Upper lobe of left lung (tissue), 6 donors: ENCODE results near the gene IL23R. TPM values are rescaled to one million over a fixed set of nuclear protein-coding genes. Genes with fewer than 3 reads are reported as not detected.

Experiments used
- ATAC-seq, 2 donors: fragments of 200-7000 bp; cut with Tn5 transposase; one replicate each; pipeline ENCODE4 v1.9.1; 2022; ENCODE audit warnings: mild to moderate bottlenecking in 2 of 2, moderate library complexity in 2 of 2; ENCODE audit not compliant: low FRiP score in 2 of 2
- DNase-seq, 2 donors: peaks; one replicate each; pipeline ENCODE4 v3.0.0-alpha.2; 2019 to 2020
- H3K27ac ChIP-seq, 4 donors: fragments of 200-600 bp; sonication (generic); one replicate each; pipeline ENCODE4 v1.5.1; 2016 to 2019
- H3K27me3 ChIP-seq, 4 donors: fragments of 200-600 bp; sonication (generic); one replicate each; pipeline ENCODE4 v1.5.1; 2017 to 2019
- H3K36me3 ChIP-seq, 4 donors: fragments of 200-600 bp; sonication (generic); one replicate each; pipeline ENCODE4 v1.5.1; 2016 to 2019
- H3K4me1 ChIP-seq, 4 donors: fragments of 200-600 bp; sonication (generic); one replicate each; pipeline ENCODE4 v1.5.1; 2018 to 2019
- H3K4me3 ChIP-seq, 4 donors: fragments of 200-600 bp; sonication (generic); one replicate each; pipeline ENCODE4 v1.5.1; 2017 to 2019; ENCODE audit warnings: mild to moderate bottlenecking in 2 of 4, moderate library complexity in 1 of 4
- H3K9me3 ChIP-seq, 4 donors: fragments of 200-600 bp; sonication (generic); one replicate each; pipeline ENCODE4 v1.5.1; 2018 to 2019
- EP300 ChIP-seq, 4 donors: sonication (generic); formaldehyde crosslinking; IDR thresholded peaks; one replicate each; pipeline ENCODE4 v1.5.1; 2017; ENCODE audit warnings: antibody characterized with exemption in 4 of 4, control low read depth in 2 of 4
- POLR2A ChIP-seq, 4 donors: fragments of 450-650 bp; IDR thresholded peaks; one replicate each; pipeline ENCODE4 v1.5.1; 2016 to 2017; ENCODE audit warnings: antibody characterized with exemption in 4 of 4, mild to moderate bottlenecking in 2 of 4
- POLR2AphosphoS5 ChIP-seq, 2 donors: sonication (generic); formaldehyde crosslinking; IDR thresholded peaks; one replicate each; pipeline ENCODE4 v1.5.1; 2017; ENCODE audit warnings: antibody characterized with exemption in 2 of 2
- WGBS, 2 donors: methylation state at CpG; one replicate each; pipeline ENCODE4 v1.1.5; 2017 to 2018; 5-methylcytosine and 5-hydroxymethylcytosine counted together
- total RNA-seq, 6 donors: library from RNA; depleted of rRNA in 4 of 6; stranded (reverse); fragments of >200 nt in 4 of 6; gene quantifications; one replicate each; pipeline versions ENCODE4 v1.1.0 to v1.2.1, GENCODE V29; 2016 to 2021
- TF ChIP-seq, protein P1 (sequence below), 6 experiments: fragments of 450-650 bp in 4 of 6; fragments of 200-600 bp in 2 of 6; sonication (generic) in 2 of 6; IDR thresholded peaks; one replicate each; pipeline ENCODE4 v1.5.1; 2016 to 2019; ENCODE audit warnings: antibody characterized with exemption in 6 of 6
- donor health status: DM: no; HTN: no; CAD: no; lungs with moderate emphysema.
- donor health status: DM: no; HTN: yes; CAD: no; lungs with severe emphysema.

IL23R gene
- total RNA-seq, 6 donors from 2014 or later = 0.29 to 0.79 (median 0.37) TPM; not detected in 2

DNA sequence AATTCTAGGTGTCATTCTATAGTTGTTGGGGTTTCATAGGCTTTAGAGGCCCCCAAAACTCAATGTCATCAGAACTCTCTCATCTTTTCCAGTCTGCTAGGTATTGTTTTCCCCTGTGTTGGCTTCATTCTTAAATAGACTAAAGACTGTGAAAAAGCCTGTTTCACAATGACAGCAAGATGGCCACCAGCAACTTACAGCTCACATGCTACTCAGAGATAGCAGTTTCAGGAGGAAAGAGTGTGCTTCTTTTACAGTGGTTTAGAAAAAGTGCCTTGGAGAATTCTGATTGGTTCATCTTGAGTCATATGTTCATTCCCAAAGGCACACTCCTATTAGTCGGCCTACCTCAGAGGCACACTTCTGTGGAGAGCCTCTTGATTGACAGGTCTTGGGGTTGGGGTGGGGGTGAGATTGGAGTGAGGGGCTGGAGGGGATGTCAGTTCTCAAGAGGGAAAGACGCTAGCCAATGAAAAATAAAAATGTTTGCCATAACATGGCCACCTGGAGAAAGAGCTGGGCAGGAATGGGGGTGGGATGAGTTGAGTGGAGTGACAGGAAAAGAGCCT is 8.5 kb downstream of the IL23R start:
- H3K4me1 ChIP-seq = no peaks in the 10 kb centered on the region
- H3K27ac ChIP-seq = no peak overlapping the region
- no peak overlapping the region for H3K4me3 ChIP-seq
- H3K27me3 ChIP-seq = no peaks in the 10 kb centered on the region
- no peaks in the 10 kb centered on the region for H3K9me3 ChIP-seq
- 83 to 87% methylated on average over 2 of the region's 2 CpGs for whole genome bisulfite sequencing, 2 donors
- no peak for ATAC-seq
- TF ChIP-seq POLR2AphosphoS5 (IDR thresholded peaks at IDR 0.05) (no peak), POLR2A (IDR thresholded peaks at IDR 0.05) (no peak), EP300 (IDR thresholded peaks at IDR 0.05) (no peak)
- TF ChIP-seq, protein P1, sequence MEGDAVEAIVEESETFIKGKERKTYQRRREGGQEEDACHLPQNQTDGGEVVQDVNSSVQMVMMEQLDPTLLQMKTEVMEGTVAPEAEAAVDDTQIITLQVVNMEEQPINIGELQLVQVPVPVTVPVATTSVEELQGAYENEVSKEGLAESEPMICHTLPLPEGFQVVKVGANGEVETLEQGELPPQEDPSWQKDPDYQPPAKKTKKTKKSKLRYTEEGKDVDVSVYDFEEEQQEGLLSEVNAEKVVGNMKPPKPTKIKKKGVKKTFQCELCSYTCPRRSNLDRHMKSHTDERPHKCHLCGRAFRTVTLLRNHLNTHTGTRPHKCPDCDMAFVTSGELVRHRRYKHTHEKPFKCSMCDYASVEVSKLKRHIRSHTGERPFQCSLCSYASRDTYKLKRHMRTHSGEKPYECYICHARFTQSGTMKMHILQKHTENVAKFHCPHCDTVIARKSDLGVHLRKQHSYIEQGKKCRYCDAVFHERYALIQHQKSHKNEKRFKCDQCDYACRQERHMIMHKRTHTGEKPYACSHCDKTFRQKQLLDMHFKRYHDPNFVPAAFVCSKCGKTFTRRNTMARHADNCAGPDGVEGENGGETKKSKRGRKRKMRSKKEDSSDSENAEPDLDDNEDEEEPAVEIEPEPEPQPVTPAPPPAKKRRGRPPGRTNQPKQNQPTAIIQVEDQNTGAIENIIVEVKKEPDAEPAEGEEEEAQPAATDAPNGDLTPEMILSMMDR (IDR thresholded peaks at IDR 0.05) = no peak
- DNase-seq = no peak
- no peaks in the 10 kb centered on the region for H3K36me3 ChIP-seq

DNA sequence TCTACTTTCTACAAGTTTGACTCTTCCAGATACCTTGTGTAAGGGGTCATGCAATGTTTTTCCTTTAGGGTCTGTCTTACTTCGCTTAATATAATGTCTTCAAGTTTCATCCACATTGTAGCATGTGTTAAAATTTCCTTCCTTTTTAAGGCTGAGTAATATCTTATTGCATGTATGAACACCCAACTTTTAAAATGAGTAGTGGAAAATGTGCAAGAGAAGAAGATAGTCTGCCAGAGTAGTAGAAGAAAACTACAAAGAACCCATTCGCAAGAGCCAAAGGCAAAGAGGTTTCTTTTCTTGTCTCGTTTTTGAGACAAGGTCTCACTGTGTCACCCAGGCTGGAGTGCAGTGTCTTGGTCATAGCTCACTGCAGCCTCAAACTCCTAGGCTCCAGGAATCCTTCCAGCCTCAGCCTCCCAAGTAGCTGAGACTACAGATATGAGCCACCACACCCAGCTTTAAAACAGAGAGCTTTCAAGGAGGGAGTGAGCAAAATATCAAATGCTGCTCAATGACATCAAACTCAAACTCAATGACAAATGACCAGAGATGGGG is 9.4 kb downstream of the IL23R start:
- Histone ChIP-seq H3K27ac (no peak overlapping the region), H3K9me3 (no peaks in the 10 kb centered on the region), H3K4me1 (no peaks in the 10 kb centered on the region), H3K36me3 (no peaks in the 10 kb centered on the region), H3K4me3 (no peak overlapping the region), H3K27me3 (no peaks in the 10 kb centered on the region)
- DNase-seq = no peak
- ATAC-seq = no peak
- TF ChIP-seq POLR2A (IDR thresholded peaks at IDR 0.05) (no peak), POLR2AphosphoS5 (IDR thresholded peaks at IDR 0.05) (no peak)
- TF ChIP-seq, protein P1 (IDR thresholded peaks at IDR 0.05) = no peak
- WGBS, 2 donors = 75 to 85% methylated on average over 3 of the region's 3 CpGs

DNA sequence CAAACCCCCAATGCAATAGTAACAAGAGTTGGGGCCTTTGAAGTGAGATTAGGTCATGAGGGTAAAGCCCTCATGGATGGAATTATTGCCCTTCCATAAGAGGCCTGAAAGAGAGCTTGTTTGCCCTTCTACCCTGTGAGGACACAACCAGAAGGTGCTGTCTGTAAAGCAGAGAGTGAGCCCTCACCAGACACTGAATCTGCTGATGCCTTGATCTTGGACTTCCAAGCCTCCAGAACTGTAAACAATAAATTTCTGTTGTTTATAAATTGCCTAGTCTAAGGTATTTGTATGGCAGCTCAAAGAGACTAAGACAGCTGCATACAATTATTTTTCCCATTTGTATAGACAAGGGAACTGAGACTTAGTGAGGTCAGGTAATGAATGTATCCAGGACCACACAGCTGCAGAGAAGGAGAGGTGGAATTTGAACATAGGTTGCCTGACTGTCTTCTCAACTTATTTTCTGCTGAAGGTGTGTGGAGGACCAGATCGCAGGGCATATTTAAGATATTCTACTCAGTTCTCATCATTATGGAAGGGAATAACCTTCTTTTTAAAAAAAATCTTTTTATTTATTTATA is 18.7 kb downstream of the IL23R start:
- ATAC-seq (no peak), DNase-seq (no peak)
- H3K9me3 ChIP-seq = no peaks in the 10 kb centered on the region
- TF ChIP-seq POLR2A (IDR thresholded peaks at IDR 0.05) (no peak), POLR2AphosphoS5 (IDR thresholded peaks at IDR 0.05) (no peak), EP300 (IDR thresholded peaks at IDR 0.05) (no peak)
- TF ChIP-seq, protein P1 (IDR thresholded peaks at IDR 0.05) = no peak
- H3K27ac ChIP-seq = no peak overlapping the region
- 87 to 100% methylated on average over 1 of the region's 1 CpG for WGBS, 2 donors
- no peak overlapping the region for H3K4me3 ChIP-seq
- no peaks in the 10 kb centered on the region for H3K27me3 ChIP-seq
- H3K4me1 ChIP-seq = no peaks in the 10 kb centered on the region
- H3K36me3 ChIP-seq = no peaks in the 10 kb centered on the region

DNA sequence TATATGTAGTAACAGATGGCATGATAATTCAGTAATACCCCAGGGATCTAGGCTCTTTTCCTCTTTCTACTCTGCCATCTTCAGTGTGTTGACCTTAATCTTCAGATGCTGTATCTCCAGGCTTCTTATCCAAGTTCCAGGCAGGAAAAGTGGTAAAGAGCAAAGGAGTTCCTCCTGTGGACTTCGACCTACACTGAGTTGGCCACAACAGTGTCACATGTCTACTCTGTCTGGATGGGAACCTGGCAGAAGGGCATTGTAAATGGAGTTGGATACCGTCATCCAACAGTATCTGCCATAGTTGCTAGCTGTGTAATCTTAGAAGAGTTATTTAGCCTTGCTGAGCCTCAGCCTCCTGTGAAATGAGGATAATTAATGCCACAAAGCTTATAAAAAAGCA is 21.9 kb downstream of the IL23R start:
- ATAC-seq (no peak), DNase-seq (no peak)
- no peak overlapping the region for H3K4me3 ChIP-seq
- no peak for TF ChIP-seq POLR2A (IDR thresholded peaks at IDR 0.05)
- TF ChIP-seq EP300 (IDR thresholded peaks at IDR 0.05) = no peak
- no peak for TF ChIP-seq POLR2AphosphoS5 (IDR thresholded peaks at IDR 0.05)
- H3K4me1 ChIP-seq = no peaks in the 10 kb centered on the region
- 92 to 94% methylated on average over 2 of the region's 2 CpGs for WGBS, 2 donors
- no peaks in the 10 kb centered on the region for H3K27me3 ChIP-seq
- no peaks in the 10 kb centered on the region for H3K9me3 ChIP-seq
- no peaks in the 10 kb centered on the region for H3K36me3 ChIP-seq
- H3K27ac ChIP-seq = no peak overlapping the region

DNA sequence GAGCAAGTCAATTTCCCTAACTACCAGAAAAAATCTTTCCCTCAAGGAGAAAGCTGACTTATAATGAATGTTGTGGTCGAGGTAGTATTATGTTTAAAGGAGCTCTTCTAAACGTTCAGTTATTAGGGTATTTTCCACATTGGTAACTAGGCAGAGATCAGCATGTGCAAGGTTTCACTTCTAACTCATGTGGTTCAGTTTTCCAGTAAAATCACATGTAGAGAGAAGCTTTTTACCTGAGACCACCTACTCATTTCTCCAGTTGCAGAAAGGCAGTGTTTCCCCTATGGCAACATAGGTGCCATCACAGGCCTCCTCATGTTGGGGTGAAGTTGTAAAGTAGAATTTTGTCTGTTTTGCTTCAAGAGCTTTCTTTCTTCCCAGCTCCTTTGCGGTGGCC is 23.7 kb downstream of the IL23R start:
- Histone ChIP-seq H3K4me1 (no peaks in the 10 kb centered on the region), H3K9me3 (no peaks in the 10 kb centered on the region), H3K36me3 (no peaks in the 10 kb centered on the region), H3K27ac (no peak overlapping the region), H3K4me3 (no peak overlapping the region), H3K27me3 (no peaks in the 10 kb centered on the region)
- TF ChIP-seq POLR2AphosphoS5 (IDR thresholded peaks at IDR 0.05) (no peak), POLR2A (IDR thresholded peaks at IDR 0.05) (no peak), EP300 (IDR thresholded peaks at IDR 0.05) (no peak)
- TF ChIP-seq, protein P1 (IDR thresholded peaks at IDR 0.05) = no peak
- 66 to 79% methylated on average over 3 of the region's 3 CpGs for WGBS, 2 donors
- DNase-seq (no peak), ATAC-seq (no peak)
